HG02840 (cell line): Measurements from ENCODE around the gene SDK1.
"Not testable (repeated sequence)": the region's sequence is repeated elsewhere in the genome, so short reads cannot be mapped to it uniquely, and the experiment has no call there.

Experiments used
- ATAC-seq: cut with Tn5 transposase; IDR thresholded peaks from one replicate; pipeline ENCODE4 v1.9.1; 2021; ENCODE audit warnings: mild to moderate bottlenecking, moderate library complexity, moderate number of reproducible peaks; ENCODE audit not compliant: unreplicated experiment, low FRiP score

SDK1 gene

DNA sequence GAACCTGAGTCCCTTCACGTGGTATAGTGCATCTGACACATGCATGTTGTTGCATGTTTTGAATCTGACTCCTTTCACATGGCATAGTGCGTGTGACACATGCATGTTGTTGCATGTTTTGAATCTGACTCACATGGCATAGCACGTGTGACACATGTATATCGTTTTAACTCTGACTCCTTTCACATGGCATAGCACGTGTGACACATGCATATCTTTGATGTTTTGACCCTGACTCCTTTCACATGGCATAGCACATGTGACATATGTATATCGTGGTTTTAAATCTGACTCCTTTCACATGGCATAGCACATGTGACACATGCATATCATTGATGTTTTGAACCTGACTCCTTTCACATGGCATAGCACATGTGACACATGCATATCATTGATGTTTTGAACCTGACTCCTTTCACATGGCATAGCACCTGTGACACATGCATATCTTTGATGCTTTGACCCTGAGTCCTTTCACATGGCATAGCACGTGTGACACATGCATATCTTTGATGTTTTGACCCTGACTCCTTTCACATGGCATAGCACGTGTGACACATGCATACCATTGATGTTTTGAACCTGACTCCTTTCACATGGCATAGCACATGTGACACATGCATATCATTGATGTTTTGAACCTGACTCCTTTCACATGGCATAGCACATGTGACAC, 454.9 kb downstream of the SDK1 start:
- not testable (repeated sequence) for ATAC-seq

DNA sequence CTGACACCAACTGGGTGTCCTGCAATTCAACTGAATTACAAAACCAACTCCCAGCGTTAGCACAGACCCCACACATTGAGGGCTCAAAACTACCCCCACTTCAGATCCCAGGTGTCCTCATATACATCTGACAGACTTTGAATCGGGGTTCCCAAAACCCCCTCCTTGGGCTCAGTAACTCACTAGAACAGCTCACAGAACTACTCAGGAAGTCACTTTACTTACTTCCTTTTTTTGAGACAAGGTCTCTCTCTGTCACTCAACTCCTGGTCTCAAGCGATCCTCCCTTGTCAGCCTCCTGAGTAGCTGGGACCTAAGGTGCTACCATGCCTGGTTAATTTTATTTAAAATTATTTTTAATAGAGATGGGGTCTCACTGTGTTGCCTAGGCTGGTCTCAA, 456.0 kb downstream of the SDK1 start:
- ATAC-seq = no peak

DNA sequence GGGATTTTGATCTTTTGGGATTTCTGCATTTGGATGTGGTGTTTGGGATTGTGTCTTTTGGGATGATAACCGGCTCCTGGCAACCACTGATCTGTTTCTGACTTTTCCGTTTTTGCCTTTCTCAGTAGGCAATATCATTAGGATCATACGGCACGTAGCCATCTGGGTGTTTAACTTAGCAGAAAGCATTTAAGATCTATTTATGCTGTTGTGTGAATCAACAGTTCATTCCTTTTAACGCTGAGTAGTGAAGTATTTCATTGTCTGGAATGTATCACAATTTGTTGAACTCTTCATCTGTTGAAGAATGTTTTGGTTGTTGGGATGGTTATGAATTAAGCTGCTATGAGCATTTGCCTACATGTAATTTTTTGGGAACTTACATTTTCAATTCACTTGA, 459.6 kb downstream of the SDK1 start:
- no peak for ATAC-seq

DNA sequence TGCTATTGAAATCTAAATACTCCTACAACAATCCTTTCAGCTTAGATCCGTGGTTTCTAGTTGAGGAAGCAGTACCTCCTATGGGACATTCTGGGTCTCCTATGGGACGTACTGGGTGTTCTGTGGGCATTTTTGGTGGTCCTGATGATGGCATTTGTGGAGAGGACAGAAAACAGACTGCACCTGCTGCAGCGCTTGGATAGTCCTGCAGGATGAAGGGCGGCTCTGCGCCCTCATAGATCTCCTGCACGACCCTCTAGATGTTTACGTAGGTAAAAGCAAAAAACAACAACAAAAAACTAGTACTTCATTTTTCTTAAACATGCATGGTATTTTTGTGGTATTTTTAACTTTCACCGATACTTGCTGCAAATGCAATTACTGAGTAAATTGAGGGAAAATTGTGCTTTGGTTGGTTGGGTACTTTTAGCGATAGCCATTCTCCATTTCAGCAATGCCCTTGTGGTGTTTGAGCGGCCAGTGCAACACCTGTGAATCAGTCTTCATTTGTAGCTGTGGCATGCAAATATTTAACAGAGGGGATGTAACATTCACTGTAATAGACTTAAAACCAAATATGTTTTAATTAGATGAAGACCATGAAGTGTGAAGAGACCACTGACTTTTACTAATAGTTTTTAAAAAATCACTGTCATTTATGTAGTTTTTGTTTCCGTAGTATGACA, 461.2 kb downstream of the SDK1 start:
- no peak for ATAC-seq

DNA sequence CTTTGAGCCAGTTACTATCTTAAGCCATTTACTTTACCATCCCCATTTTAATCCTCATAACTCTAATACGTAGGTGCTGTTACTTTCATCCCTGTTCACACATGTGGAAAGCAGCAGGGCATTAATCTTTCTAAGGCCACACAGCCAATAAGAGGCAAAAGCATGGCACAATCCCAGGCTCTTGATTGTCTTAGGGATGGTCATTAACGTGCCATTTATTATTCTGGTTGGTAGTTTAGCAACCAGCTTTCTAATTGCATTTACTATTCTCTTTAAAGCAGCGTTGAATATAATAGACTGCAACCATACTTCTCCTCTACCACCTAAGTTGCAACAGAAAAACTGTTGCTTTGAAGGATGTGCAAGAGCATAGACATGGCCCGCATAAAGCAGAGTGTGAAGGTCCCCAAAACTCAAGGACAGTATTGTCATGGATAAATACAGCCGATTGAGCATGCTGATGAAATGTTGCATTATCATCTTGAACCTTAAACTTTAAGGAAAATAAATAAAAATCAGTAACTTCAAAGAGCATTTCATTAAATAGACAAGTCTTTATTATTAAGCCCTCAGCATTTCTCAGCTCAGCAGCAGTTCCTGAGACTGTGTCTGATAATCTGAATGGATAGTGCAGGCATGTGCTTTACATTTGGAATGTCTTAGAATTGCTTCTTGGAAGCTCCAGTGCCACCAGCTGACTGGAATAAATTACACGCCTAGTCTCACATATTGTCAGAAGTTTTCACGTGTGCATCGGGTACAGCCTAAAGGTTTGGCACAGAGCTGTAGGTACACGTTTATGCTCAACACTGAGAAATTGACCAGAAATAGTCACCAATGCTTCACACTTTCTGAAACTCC, 467.1 kb downstream of the SDK1 start:
- ATAC-seq = no peak

DNA sequence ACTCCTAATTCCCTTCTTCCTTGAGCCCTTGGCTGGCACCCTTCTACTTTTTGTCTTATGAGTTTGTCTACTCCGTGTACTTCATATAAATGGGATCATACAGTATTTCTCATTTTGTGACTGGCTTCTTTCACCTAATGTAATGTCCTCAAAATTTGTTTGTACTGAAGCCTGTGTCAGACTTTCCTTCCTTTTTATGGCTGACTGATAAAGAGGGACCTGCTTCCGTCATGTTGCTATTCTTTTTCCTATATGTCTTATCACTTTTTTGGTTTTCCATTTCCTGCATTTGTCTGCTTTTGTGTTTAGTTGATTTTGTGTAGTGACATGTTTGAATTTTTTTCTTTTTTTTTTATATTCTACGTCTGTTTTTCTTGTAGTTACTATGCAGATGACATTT, 470.9 kb downstream of the SDK1 start:
- no peak for ATAC-seq

DNA sequence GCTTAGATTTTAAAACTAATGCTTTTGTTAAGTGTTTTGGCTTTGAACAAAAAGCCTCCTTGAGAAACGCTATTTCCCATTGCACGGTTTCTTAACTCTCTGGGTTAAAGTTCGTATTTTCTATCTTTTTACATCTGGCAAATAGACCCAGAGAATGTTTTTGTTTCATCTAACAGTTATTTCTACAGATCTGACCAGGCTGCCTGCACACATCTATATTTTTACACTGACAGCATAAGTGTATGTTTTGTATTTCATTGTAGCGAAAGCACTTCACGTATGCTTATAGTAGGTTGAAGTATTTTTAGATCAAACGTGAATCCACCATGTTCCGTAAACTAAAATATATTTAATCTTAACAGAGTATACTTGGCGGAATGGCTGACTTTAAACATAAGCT, 477.3 kb downstream of the SDK1 start:
- no peak for ATAC-seq

DNA sequence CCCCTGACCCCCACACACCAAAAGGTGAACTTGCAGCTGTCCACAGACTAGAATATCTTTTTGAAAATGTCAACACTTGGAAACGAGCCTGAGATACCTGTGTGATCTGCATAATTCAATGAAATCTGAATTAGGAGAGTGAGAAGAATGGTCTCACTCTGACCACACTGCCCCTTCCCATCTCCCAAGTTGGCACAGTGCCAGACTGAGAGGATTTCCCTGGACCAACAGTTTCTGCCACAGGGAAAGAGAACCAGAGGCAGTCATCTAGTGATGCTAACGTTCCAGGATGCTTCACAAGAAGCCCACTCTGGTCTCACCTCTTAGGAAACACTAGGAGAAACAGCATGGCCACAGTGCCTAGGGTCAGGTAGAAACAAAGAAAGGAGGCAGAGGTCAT, 479.0 kb downstream of the SDK1 start:
- ATAC-seq = no peak

DNA sequence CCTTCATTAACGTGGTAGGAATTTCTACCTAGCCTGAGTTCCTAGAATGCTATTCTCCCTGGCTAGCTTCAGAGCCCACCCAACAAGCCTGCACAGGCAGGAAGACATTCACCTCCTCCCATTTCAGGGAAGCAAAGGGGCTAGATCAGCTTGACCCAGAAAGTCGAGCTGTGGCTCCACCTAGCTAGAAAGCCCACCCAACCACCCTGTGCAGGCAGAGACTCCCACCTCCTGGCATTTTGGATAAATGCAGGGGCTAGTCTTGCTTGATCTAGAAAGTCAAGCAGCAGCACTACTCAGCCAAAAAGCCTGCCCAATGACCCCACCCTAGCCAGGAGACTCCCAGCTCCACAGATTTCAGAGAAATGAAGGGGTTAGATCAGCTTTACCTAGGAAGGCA, 479.5 kb downstream of the SDK1 start:
- no peak for ATAC-seq

DNA sequence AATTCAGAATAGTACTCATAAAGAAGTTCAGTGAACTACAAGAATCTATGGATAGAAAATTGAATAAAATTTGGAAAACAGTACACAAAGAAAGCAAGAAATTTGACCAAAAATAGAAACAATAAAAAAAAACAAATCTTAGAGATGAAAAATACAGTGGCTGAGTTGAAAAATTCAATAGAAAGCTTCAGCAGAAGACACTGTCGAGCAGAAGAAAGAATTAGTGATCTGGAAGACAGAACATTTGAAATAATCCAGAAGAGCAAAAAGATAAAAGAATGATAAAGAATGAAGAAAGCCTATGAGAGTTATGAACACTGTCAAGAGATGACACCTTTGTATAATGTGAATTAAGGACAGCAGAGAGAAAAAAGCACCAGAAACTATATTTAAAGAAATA, 480.6 kb downstream of the SDK1 start:
- no peak for ATAC-seq

DNA sequence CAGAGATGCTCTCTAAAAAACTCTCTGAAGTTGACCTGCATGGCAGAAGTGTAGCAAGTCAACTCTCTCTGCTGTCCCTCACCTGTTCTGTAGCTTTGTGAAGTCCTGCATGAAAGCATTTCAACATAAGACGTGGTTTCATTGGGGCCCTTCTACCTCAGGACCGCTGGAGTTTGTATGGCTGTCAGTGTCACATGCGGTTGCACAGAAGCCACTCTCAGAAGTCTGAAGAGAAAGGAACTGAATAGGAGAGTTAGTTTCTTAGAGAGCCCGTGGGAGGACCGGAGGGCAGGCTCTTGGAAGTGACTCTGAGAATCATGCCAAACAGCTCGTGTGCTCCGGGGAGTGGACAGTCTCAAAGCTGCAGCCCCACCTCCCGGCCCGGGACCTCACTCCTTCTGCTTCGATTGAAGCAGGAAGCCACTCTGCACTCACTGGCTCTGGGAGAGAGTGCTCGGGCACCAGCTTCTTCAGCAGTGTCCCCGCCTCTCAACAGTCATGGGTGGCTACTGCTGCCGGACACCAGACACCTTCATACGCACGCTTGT, 486.7 kb downstream of the SDK1 start:
- no peak for ATAC-seq

DNA sequence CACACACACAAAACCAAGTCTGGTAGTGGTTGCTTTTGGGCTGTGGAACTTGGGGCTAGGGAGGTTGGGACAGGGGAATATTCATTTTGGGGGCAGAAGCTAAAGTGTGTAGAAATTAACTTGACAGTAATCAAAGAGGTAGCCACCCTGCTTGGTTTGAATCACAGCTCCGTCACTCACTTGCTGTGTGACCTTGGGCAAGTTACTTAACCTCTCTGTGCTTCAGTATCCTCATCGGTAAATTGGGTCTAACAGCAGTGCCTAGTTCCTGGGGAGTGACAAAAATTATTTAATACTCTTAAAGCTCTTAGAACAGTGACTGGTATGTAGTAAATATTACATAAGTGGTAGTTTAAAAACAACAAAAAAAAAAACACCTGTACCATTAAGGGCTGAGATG, 489.8 kb downstream of the SDK1 start:
- ATAC-seq = no peak

DNA sequence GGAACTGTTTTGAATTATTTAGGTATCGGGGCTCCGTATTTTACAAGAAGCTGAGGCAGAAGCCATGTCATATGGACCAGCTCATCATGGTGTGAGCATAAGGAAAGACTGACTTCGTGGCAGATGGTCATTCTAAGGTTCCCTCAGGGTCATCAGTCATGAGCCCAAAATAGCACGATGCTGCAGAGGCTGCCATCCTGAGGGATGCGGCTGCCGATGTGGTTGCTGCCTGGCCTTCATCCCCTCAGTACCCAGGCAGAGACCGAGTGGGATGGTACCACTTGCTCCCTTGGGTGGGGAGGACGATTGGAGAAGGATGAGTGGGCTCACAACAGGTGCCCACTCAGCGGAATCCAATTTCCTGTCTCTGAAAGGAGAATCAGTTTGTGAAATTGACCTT, 490.3 kb downstream of the SDK1 start:
- ATAC-seq = no peak

DNA sequence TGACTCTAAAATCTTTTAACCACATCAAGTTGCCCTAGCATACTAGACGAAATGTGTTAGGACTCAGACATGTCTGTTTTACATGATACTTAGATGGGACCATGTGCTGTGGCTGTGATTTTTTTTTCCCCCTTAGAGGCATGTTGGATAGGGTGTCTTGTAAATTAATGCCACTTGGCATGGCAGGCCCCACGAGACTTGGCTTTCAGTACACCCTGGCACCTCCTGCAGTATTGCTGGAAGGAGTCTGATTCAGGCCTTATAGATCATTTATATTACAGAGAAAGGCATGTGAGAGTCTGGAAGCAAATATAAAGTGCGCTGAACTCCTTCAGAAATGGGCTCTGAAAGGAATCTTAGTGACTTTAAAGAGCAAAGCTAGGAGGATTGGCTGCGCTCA, 494.1 kb downstream of the SDK1 start:
- no peak for ATAC-seq

DNA sequence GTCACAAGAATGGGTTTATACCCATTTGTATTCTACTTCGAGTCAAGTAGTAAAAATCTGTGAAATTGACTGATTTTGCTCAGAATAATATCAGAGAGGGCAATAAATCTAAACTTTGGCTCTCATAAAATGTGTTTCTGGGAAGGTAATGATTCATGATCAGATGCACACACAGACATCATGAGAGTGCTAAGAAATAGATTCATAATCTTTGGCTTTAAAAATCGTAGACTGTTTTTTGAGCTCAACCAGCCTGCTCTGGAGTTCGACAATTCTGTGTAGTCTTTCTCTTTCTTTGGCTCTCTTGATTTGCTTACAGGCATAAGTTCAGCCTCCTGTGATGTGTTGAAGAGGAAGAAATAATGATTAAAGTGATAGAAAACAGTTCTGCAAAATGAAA, 494.7 kb downstream of the SDK1 start:
- no peak for ATAC-seq

DNA sequence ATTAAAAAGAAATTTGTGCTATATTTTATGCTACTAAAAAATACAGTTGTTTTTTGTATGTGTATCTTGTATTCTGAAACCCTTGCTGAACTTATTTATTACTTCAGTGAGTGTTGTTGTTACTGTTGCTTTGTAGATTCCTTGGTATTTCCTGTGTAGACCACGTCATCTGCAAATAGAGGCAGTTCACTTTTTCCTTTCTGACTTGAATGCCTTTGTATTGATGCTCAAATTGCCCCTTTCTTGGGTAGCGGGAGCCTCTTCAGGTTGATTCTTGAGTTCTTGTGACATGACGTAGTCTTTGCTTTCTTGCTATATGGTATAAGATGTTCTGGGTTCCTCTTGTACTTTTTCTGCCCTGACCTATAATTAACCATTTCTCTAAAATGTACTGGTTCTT, 504.1 kb downstream of the SDK1 start:
- no peak for ATAC-seq

DNA sequence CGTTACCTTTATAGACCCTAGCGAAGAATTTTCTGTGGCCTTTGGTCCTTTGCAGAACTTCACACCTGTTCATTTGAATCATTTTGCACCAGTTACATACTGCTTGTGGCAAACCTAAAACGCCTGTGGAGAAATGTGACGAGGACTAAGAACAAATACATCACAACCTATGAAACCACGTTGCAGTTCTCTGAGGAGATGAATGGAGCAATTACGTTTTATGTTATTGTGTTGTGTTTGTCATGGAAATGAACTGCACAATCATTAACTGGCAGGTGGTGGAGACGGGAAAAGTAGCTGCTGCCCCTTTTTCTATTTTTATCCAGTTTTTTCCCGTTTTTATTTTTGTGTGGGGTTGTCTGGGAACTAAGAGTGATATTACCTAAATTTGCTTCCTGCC, 505.5 kb downstream of the SDK1 start:
- no peak for ATAC-seq

DNA sequence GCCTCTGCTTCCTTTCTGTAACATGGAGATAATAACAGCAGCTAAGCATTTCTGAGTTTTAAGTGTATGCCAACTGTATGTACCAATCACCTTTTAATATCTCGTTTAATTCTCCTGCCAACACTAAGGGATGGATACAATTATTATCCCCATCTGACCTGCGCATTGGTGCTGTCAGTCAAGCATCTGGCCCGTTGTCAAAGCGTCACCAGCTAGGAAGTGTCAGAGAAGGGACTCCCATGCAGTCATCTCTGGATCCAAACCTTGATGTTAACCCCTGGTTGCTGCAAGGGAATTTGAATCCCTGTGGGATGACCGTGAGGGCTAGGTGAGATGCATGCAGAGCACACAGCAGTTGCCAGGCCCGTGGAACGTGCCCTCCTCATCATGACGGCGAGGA, 506.8 kb downstream of the SDK1 start:
- no peak for ATAC-seq

DNA sequence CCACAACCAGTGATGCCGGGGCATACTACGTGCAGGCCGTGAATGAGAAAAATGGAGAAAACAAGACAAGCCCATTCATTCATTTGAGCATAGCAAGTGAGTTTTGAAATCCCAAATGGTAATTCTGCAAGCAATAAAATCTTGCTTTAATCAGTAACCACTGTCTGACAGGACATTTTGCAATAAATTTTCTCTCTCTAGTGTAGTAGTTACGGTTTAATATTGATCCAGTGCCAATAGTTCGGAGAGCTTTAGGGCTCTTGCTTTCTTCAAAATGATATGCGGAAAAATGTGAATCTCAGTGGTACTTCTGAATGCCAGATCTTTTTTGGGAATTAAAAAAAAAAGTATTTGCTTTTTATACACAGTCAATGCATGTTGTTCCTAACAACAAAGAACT, 520.4 kb downstream of the SDK1 start:
- ATAC-seq = no peak

DNA sequence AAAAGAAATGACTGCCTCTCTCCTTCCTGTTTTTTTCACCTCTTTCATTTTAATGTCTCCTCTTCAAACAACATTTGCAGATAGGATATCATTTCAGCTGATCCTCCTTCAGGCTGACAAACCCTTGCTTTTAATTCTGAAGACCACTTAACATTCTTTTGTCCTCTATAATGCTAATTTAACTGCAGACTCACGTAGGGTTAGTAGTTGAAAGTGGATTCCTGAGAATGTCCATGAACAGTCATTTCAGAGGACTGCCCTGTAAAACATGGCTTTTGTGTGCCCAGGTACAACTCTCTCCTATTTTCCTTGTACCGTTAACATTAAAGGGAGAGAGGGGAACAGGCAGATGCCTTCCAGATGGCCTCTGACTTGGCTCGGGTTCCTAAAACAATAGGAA, 524.4 kb downstream of the SDK1 start:
- ATAC-seq = no peak

DNA sequence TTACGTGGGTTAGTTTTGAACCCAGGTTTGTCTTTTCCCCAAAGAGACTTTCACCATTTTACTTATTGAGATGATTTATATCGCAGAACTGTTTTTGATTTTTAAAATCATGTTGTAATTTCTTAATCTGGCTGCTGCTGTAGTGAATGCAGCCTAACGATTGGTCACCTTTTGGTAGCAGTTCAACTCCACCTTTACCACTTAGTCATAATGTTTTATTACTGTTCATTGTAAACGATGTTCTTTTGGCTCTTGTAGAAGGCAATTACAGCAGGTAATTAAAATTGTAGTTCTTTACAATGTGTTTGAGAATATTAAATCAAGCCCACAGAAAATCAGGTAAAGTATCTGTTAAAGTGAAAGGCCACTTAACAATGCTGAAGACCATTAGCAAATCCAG, 531.1 kb downstream of the SDK1 start:
- ATAC-seq = no peak
